ENCODE data around the gene HYDIN. TPM values are rescaled to one million over a fixed set of nuclear protein-coding genes. Genes with fewer than 3 reads are reported as not detected.

HYDIN gene
- under 1 TPM in 1 of 2 donors, not detected in 1; 0.40 TPM for total RNA-seq

DNA sequence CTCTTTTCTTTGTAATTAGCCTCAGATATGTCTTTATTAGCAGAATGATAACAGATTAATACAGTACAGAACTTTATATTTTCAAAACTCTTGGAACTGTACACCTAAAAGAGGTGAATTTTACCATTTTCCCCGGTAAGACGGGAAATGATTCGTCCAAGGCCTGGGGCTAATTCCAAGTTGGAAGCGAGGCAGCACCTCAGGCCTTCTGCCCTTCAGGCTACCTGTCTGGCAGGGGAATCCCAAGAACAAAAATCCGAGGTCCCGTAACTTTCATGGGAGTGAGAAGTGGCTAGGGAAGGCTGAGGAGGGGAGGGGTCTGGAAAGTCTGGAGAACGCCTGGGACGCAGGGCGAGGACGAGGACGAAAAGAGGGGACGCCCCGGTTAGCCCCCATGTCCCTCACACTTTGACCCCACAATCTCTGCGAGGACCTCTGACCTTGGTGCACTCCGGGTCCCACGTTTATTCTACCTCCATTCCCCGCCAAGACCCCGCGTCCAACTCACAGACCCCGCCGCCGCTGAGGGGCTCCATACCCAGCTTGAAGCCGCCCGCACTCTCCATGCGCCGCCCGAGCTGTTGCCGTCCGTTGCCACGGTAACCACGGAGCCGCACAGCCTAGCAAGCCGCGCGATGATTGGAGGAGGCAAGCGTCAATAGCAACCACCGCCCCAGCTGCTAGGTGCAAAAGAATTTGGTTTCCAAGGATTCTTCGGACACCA lies at the start of gene HYDIN:
HYDIN (minus strand) TSS at position 601 of the 724 bp plus-strand sequence. CDS start 43,827 bp downstream, outside the sequence.
- Mint-ChIP-seq H3K4me1 (no peaks in the 10 kb centered on the region), H3K4me3 (no peak within 1 kb of the TSS), H3K27me3 (peaks cover 32% of the 10 kb centered on the region), H3K36me3 (ENCODE audit: low read depth) (no peaks in the 10 kb centered on the region), H3K9me3 (peaks cover 20% of the 10 kb centered on the region), H3K27ac (no peak within 1 kb of the TSS)
- ATAC-seq (replicated peaks) = no peak

DNA sequence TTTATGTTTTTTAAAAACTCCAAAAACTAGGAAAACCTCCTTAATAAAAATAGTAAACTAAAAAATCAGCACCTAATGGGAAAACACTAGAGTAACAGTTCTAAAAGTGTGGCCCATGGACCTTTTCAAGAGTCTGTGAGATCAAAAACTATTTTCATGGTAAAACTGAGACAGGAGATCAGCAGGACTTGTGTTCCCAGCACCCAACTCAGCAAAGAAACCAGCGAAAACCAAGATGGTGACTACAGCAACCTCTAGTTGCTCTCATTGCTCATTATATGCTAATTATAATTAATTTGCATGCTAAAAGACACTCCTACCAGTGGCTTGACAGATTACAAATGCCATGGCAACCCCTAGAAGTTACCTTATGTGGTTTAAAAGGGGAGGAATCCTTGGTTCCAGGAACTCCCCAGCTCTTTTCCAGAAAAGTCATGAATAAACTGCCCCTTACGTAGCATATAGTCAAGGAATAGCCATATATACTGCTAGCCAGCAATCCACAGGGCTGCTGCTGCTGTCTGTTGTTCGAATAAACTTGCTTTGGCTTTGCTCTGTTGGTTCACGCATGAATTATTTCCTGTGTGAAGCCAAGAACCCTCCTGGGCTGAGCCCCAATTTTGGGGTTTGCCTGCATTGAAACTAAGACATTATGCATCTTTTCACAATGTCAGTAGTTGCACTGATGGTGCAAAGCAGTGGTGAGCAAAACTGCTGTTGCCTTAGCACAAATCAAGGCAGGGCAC lies 46.2 kb upstream of the HYDIN start:
- no peak for ATAC-seq (replicated peaks)
- peaks cover 14% of the 10 kb centered on the region for H3K9me3 Mint-ChIP-seq
- no peaks in the 10 kb centered on the region for H3K27me3 Mint-ChIP-seq
- H3K27ac Mint-ChIP-seq = no peak overlapping the region
- no peak overlapping the region for H3K4me3 Mint-ChIP-seq
- H3K36me3 Mint-ChIP-seq (ENCODE audit: low read depth) = peaks cover under 1% of the 10 kb centered on the region
- peaks cover 4% of the 10 kb centered on the region for H3K4me1 Mint-ChIP-seq

DNA sequence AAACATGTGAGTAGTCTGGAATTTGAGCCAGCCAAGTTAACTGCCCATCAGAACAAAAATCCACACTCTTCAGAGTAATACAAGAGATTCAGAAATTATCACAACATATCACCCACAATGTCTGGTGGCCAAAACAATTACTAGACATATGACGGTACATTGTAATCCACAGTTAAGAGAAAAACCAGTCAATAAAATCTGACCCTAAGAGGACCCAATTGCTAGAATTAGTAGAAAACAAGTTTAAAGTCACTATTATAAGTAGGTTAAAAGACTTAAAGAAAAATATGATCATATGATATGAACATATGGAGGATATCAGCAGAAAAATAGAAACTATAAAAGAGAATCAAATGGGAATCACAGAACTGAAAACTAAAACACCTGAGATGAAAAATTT lies 42.9 kb upstream of the HYDIN start:
- H3K4me3 Mint-ChIP-seq = no peak overlapping the region
- no peaks in the 10 kb centered on the region for H3K36me3 Mint-ChIP-seq (ENCODE audit: low read depth)
- no peaks in the 10 kb centered on the region for H3K4me1 Mint-ChIP-seq
- ATAC-seq (replicated peaks) = no peak
- peaks cover 14% of the 10 kb centered on the region for H3K9me3 Mint-ChIP-seq
- peaks cover 3% of the 10 kb centered on the region for H3K27me3 Mint-ChIP-seq
- H3K27ac Mint-ChIP-seq = no peak overlapping the region

DNA sequence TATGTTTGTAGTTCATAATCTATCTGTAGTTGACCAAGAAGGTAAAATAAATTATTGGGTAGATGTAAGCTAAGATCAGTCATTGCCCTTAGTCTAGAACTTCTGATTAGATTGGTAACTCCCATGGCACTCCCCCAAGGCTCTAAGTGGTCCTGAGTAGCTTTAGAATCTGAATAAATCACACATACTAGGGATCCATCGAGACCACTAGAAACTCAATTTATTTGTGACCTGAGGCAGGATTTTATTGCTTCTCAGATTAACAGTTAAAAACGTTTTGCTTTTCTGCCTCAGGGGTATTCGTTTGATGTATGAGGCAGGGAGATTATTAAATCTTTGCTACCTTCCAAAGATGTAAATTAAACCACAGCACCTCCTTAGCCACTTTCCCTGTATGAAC lies 33.8 kb upstream of the HYDIN start:
- no peak overlapping the region for H3K4me3 Mint-ChIP-seq
- no peaks in the 10 kb centered on the region for H3K36me3 Mint-ChIP-seq (ENCODE audit: low read depth)

DNA sequence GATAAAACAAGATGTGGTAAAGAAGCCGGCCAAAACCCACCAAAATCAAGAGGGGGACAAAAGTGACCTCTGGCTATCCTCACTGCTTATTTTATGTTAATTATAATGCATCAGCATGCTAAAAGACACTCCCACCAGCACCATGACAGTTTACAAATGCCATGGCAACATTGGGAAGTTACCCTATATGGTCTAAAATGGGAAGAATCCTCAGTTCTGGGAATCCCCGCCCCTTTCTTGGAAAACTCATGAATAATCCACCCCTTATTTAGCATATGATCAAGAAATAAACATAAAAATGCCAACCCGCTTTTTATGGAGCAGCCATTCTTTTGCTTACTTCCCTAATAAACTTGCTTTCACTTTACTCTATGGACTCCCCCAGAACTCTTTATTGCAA lies 33.1 kb upstream of the HYDIN start:
- H3K27me3 Mint-ChIP-seq = peaks cover 31% of the 10 kb centered on the region
- H3K4me1 Mint-ChIP-seq = no peaks in the 10 kb centered on the region
- no peaks in the 10 kb centered on the region for H3K9me3 Mint-ChIP-seq
- H3K4me3 Mint-ChIP-seq = no peak overlapping the region
- ATAC-seq (replicated peaks) = no peak
- no peak overlapping the region for H3K27ac Mint-ChIP-seq
- no peaks in the 10 kb centered on the region for H3K36me3 Mint-ChIP-seq (ENCODE audit: low read depth)

More for the DNA sequence above, 33.8 kb upstream of the HYDIN start:
- no peak for ATAC-seq (replicated peaks)
- peaks cover 24% of the 10 kb centered on the region for H3K27me3 Mint-ChIP-seq
- no peak overlapping the region for H3K27ac Mint-ChIP-seq
- H3K9me3 Mint-ChIP-seq = no peaks in the 10 kb centered on the region
- no peaks in the 10 kb centered on the region for H3K4me1 Mint-ChIP-seq

DNA sequence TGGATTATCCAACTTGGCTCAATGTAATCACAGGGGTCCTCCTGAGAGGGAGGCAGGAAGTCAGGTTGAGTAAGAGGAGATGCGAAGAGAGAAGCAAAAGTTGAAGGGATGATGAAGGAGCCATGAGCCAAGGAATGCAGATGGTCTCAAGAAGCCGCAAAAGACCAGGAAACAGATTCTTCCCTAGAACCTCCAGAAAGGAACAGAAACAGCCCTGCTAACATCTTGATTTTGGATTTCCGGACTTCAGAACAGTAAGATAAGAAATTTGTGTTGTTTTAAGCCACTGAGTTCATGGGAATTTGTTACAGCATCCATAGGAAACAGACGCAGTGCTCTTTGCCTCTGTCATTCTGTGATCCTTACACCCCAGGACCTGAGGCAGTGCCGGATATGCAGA lies 31.9 kb upstream of the HYDIN start:
- Mint-ChIP-seq H3K4me3 (no peak overlapping the region), H3K9me3 (no peaks in the 10 kb centered on the region), H3K27me3 (peaks cover 33% of the 10 kb centered on the region)

DNA sequence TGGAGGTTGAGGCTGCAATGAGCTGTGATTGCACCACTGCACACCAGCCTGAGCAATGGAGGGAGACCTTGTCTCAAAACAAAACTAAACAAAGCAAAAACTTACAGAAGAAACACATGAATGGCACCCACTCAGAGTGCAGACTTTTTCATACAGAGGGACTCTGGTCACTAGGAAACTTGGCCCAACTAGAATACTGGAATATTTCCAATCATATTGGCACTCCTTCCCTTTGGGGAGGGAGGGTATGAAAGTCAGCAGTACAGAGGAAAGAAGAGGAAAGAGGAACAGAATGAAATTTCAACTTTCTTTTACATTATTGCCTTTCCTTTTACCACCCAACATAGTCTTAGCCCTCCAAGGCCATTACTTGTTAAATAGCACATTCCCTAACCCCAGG lies 30.5 kb upstream of the HYDIN start:
- H3K9me3 Mint-ChIP-seq = no peaks in the 10 kb centered on the region
- no peaks in the 10 kb centered on the region for H3K4me1 Mint-ChIP-seq
- peaks cover 36% of the 10 kb centered on the region for H3K27me3 Mint-ChIP-seq
- no peaks in the 10 kb centered on the region for H3K36me3 Mint-ChIP-seq (ENCODE audit: low read depth)
- H3K27ac Mint-ChIP-seq = no peak overlapping the region
- ATAC-seq (replicated peaks) = no peak
- H3K4me3 Mint-ChIP-seq = no peak overlapping the region

More for the DNA sequence above, 31.9 kb upstream of the HYDIN start:
- Mint-ChIP-seq H3K4me1 (no peaks in the 10 kb centered on the region), H3K27ac (no peak overlapping the region), H3K36me3 (ENCODE audit: low read depth) (no peaks in the 10 kb centered on the region)
- ATAC-seq (replicated peaks) = no peak

DNA sequence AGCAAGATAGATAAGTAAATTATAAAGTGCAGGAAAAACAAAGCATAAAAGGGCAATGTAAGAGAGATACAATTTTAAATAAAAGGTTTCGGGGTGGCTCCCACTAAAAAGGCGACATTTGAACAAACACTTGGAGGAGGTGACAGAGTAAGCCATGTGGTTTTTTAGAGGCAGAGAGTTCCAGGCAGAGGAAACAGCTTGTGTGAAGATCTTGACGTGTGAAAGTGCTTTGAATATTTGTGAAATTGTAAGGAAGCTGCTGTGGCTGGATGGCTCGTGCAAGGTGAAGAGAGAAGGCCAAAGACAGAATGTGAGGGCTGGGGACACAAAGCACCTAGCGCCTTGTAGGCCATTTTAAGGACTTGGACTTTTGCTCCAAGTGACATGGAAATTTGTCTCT lies 28.6 kb upstream of the HYDIN start:
- Mint-ChIP-seq H3K9me3 (no peaks in the 10 kb centered on the region), H3K4me3 (no peak overlapping the region), H3K4me1 (no peaks in the 10 kb centered on the region), H3K36me3 (ENCODE audit: low read depth) (no peaks in the 10 kb centered on the region), H3K27ac (no peak overlapping the region), H3K27me3 (peaks cover 39% of the 10 kb centered on the region)
- ATAC-seq (replicated peaks) = no peak

DNA sequence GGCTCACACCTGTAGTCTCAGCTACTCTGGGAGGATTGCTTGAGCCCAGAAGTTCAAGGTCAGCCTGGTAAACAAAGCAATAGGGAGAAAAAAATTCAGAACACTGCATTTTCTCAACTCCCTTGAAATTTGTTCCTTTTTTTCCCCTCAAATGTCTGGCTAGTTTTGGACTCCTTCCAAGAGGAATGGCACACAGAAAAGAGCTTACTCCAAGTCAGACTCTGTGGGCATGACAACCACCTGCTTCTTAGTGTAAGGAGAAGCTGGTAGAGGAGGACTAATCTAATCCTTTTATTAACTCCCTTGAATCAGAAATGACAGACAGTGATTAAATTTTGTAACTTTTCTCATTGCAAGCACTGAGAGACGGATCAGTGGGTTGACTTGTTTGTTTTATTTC lies 27.9 kb upstream of the HYDIN start:
- Mint-ChIP-seq H3K9me3 (no peaks in the 10 kb centered on the region), H3K36me3 (ENCODE audit: low read depth) (no peaks in the 10 kb centered on the region), H3K27me3 (peaks cover 39% of the 10 kb centered on the region), H3K4me1 (no peaks in the 10 kb centered on the region), H3K4me3 (no peak overlapping the region), H3K27ac (no peak overlapping the region)
- ATAC-seq (replicated peaks) = no peak

DNA sequence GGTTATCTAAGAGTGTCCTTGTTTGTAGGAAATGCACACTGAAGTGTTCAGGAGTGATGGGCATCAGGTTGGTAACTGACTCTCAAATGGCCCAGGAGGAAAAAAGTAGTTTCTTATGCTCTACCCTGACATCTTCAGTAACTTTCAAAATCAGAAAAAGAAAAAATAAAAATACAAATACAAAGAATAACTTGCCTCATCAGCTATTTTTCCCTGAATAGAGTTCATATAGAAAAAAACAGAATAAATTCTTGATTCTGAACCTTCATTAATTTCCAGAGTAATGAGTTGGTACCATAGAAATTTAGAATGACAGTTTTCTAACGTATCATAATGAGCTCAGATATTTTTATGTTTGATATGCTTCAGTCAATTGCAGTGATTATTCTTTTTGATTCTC lies 27.2 kb upstream of the HYDIN start:
- H3K36me3 Mint-ChIP-seq (ENCODE audit: low read depth) = no peaks in the 10 kb centered on the region
- H3K27ac Mint-ChIP-seq = no peak overlapping the region
- no peaks in the 10 kb centered on the region for H3K4me1 Mint-ChIP-seq
- H3K9me3 Mint-ChIP-seq = no peaks in the 10 kb centered on the region
- peaks cover 37% of the 10 kb centered on the region for H3K27me3 Mint-ChIP-seq
- no peak overlapping the region for H3K4me3 Mint-ChIP-seq
- no peak for ATAC-seq (replicated peaks)

DNA sequence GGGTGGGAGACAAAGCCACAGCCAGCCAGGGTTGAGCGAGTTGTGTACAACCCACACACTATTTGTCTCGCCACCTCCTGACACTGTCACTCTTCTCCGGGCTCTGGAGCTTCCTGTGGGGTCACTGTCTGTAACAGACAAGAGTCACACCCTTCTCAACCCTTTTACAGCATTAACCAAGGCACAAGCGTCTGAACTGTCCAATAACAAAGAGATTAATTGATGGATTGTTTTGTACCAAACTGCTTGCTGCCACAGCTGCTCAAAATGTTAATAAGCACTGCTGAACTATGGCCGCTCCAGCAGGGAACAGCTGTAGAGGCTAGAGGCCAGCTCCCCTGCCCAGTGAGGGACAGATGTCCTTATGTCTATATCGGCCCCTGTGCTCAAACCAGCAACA lies 25.2 kb upstream of the HYDIN start:
- Mint-ChIP-seq H3K9me3 (no peaks in the 10 kb centered on the region), H3K27ac (no peak overlapping the region)
- ATAC-seq (replicated peaks) = no peak

DNA sequence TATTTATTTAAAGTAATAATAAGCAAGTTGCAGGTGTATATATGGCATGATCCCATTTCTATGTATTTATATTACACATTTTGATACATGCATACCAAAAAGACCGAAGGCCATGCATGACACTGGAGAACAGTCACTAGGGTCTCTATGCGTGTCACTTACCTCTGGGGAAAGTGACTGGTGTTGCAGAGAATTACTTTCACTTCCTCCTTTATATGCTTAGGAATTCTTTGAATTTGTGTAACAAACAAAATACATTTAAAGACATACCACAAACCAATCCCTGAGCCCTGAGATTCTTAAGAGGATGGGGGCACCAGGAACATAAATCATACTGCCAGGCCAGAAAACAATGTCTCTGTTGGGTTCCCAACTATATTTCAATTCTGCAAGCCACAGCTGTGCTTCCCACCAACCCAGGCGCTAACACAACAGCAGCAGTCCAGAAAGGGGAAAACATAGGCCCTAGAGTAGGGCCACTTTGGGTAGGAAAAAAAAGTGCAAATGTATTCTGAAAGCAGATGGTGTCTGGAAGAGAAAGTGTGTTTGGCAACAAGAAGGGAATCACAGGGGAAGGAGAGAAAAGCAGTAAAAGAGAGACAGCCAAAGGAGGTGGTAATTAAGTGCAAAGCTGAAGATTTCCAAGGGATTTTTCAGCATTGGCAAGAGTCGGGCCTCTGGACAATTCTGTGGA lies 24.5 kb upstream of the HYDIN start:
- no peak for ATAC-seq (replicated peaks)
- H3K27me3 Mint-ChIP-seq = peaks cover 27% of the 10 kb centered on the region
- H3K4me3 Mint-ChIP-seq = no peak overlapping the region
- no peak overlapping the region for H3K27ac Mint-ChIP-seq
- H3K9me3 Mint-ChIP-seq = no peaks in the 10 kb centered on the region
- H3K4me1 Mint-ChIP-seq = no peaks in the 10 kb centered on the region
- H3K36me3 Mint-ChIP-seq (ENCODE audit: low read depth) = no peaks in the 10 kb centered on the region

More for the DNA sequence above, 25.2 kb upstream of the HYDIN start:
- Mint-ChIP-seq H3K4me1 (no peaks in the 10 kb centered on the region), H3K27me3 (peaks cover 34% of the 10 kb centered on the region), H3K4me3 (no peak overlapping the region), H3K36me3 (ENCODE audit: low read depth) (no peaks in the 10 kb centered on the region)

DNA sequence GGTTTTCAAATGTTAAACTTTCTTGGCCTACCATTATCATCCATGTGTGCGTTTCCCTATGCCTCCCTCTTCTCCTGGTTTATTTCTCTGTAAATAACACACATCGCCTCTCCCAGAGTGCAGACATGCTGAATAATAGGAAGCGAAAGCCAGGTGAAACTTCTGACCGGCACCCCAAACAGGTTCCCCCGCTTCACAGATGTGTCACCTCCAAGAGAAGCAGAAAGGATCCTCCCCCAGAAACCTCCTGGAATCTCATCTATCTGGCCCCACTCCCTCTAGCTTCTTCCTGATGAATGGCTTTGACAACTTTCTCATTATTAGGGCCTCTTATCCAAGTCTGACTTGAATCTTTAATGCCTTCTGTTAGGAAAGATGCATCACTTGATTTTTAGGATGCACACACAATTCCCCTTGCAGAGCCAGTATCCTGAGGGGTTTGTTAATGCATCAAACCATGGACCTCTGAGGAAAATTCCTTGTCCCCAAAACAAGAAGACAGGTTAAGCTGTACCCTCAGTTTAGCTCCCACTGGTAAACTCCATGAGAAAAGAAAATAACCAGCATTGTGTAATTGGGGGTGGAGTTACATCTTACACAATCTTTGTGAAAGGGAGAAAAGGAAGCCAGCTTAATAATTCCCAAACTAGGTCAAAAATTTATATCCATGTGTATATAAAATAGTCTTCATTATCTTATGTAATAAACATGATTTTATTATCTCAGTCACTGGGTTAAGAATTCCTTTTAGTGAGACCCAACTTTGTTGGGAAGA lies 20.1 kb upstream of the HYDIN start:
- no peak for ATAC-seq (replicated peaks)
- Mint-ChIP-seq H3K27me3 (peaks cover 19% of the 10 kb centered on the region), H3K4me1 (no peaks in the 10 kb centered on the region), H3K27ac (no peak overlapping the region), H3K4me3 (no peak overlapping the region), H3K9me3 (no peaks in the 10 kb centered on the region), H3K36me3 (ENCODE audit: low read depth) (no peaks in the 10 kb centered on the region)

DNA sequence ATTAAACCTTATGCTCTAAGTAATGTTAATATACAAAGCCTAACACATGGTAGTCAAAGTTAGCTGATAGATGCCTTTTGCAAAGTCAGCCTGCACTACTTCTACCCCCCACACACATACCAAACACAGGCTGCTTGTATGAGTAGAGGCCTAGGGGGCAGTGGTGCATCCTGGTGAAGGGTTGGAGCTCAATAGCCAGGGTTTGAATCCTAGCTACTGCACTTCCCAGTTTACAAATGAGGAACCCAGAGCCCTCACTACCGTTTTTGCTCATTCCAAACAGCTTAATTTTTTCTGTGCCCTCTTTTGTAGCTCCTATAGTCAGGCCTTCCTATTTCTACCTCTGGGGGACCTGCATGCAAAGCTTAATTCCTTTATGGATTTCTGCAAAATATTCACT lies 18.9 kb upstream of the HYDIN start:
- peaks cover 16% of the 10 kb centered on the region for H3K27me3 Mint-ChIP-seq
- no peaks in the 10 kb centered on the region for H3K4me1 Mint-ChIP-seq
- no peaks in the 10 kb centered on the region for H3K9me3 Mint-ChIP-seq

More for the DNA sequence above, 18.9 kb upstream of the HYDIN start:
- ATAC-seq (replicated peaks) = no peak
- Mint-ChIP-seq H3K4me3 (no peak overlapping the region), H3K27ac (no peak overlapping the region), H3K36me3 (ENCODE audit: low read depth) (no peaks in the 10 kb centered on the region)
